ENCODE results near the gene WDR72.

Gene WDR72

GRCh38 chr15:53534105-53534839 is 225.2 kb downstream of the WDR72 start:
- DNase-seq (ENCODE audit: low spot score), result no peak

GRCh38 chr15:53530761-53531160 is 228.7 kb downstream of the WDR72 start:
- no peak for DNase-seq (ENCODE audit: low spot score)

DNA sequence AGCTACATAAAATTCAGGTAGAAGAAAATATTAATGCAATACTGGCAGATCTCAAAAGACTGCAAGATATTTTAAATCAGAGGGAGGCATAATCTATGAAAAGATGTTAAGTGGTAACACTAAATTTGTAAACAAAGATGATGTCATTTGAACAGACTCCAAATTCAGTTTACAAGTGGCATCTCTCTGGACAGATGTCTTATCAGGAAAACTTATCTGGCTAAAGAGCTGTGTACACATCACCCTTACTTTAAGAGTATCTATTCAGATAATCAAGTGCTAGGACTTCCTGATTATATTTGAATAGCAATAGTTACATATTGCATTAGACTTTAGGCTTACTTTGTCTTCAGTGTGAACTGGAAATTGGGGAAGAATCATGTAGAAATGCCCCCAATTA is 231.5 kb downstream of the WDR72 start:
- DNase-seq (ENCODE audit: low spot score), result no peak

- DNase-seq (ENCODE audit: low spot score), result no peak
Observed at GRCh38 chr15:53525894-53526293, 233.6 kb downstream of the WDR72 start.

- no peak for DNase-seq (ENCODE audit: low spot score)
Observed at GRCh38 chr15:53522991-53523390, 236.5 kb downstream of the WDR72 start.

DNA sequence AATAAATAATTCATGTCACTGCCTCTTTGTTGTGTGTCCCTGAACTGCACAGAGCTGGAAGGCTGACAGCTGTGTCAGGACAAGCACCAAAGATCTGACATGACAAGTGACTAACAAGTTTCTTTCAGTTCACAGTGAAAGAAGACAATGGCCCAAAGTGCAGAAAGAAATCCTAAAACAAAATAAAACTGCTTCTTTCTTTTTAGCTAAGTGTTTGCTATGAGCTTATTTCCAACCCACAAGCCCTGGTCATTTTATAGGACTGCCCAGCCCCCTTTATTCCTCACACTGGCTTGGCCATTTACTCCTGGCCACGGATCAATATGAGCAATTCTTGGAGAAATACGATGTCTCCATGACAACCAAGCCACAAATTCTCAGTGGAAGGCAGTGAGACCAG is 238.5 kb downstream of the WDR72 start:
- no peak for DNase-seq (ENCODE audit: low spot score)

DNA sequence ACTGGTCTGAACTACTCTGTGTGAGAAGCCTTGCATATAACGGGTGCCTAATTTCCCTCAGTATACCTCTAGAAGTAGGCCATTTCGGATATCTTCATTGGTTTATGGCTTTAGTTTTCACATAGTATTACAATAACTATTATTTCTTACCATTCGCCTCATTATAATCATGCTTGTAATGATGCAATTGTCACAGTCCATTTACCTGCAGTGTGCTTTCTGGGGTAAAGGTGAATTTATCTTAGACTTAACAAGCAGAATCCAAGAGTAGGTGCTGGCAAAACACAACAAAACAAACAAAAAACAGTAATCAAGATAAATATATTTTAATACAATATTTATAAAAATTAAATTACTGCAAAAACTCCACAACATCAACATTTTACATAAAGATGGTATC is 246.0 kb downstream of the WDR72 start:
- DNase-seq (ENCODE audit: low spot score), result no peak

DNA sequence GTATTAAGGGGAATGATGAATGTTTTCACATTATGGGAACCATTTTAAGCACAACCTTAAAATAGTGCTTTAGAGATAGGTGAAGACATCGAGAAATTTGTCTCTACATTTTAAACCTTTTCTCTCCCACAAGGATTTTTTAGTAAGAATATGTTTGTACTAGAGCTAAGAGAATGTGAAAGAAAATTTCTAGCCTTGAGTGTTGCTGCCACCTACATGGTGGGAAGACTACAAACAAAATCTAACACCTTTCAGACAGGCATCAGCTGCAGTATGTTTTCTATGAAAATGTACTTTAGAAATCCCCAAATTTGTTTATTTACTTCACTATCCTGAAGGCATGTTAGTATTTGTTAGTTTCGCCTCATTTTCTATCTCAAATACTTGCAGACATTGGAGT is 247.4 kb downstream of the WDR72 start:
- DNase-seq (ENCODE audit: low spot score), result no peak

DNA sequence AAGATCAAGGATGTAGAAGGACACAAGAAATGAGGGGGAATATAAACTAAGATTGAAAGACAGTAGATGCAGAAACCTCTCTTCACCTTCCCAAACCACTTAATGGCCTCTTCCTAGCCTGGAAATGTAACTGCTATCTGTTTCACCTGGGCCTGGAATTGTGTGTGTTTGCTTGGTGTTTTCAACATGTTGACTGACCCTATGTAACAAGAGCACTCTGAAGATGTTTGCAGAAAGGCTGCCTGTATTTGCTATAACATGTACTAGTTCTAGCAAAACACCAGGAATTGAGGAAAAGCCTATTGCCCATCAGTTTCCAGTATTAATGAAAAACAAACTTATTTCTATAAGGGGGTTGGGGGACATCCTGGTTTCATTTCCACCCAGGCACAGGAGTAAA is 248.3 kb downstream of the WDR72 start:
- DNase-seq (ENCODE audit: low spot score), result no peak

GRCh38 chr15:53506370-53506769 is 253.1 kb downstream of the WDR72 start:
- DNase-seq (ENCODE audit: low spot score), result no peak

DNA sequence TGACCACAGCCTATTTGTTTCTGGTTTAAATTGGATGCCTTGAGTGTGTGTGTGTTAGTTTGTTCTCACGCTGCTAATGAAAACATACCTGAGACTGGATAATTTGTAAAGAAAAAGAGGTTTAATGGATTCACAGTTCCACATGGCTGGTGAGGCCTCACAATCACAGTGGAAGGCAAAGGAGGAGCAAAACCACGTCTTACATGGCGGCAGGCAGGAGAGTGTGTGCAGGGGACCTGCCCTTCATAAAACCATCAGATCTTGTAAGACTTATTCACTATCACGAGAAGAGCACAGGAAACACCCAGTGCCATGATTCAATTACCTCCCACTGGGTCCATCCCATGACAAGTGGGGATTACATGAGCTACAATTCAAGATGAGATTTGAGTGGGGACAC is 260.5 kb downstream of the WDR72 start:
- DNase-seq (ENCODE audit: low spot score), result no peak

- no peak for DNase-seq (ENCODE audit: low spot score)
Observed at GRCh38 chr15:53490341-53490740, 269.1 kb downstream of the WDR72 start.

DNA sequence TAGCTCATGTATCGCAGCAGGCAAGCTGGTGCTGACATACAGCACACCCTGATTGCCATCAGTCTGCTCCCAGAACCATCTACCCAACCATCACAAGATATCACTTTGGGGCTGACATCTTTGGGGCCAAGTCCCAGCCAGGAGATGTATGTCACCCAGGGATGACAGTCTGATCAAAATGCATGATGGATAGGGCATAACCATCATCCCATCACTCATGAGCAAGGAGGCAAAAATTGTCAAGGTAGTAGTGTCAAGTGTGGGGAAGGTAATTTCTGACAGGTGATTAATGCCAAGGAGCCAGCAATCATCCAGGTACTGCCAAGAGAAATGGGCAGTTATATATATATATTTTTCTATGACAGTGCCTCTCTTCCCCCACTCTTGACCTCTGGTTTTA is 277.4 kb downstream of the WDR72 start:
- no peak for DNase-seq (ENCODE audit: low spot score)

DNA sequence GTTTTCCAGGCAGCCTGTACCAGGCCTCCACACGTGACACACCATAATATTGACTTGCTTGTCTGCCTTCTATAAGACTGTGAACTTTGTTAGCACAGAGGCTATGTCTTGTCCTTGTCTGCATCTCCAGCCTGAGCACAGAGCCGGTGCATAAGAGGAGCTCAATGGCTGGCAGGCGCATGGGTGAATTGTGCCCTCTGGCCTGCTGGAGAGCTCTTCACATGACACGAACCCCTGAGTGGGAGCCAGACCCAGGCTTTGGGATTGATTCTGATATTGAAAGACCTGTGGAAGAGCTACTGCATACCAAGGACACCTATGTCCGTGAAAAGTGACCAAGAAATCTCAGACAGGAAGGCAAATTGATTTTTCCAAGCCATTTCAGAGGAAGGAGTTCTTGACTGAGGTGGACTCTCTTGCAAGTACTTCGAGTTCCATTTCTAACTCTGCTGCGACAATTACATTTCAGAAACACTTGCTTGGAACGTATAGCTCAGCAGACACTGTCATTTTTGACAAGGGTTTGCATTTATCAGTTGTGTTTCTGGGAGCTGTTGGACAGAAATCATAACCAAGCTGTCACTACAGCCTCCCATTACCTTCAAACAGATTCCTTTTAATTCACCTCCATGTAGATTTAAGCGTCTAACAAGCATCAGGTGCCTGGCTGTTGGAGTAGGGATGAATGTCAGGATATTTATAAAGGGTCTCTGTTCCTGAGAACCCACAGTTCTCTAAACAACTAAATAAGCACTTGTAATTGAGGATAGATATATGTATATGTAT is 281.3 kb downstream of the WDR72 start:
- DNase-seq (ENCODE audit: low spot score), result no peak

- DNase-seq (ENCODE audit: low spot score), result no peak
Observed at GRCh38 chr15:53473886-53474285, 285.6 kb downstream of the WDR72 start.

GRCh38 chr15:53473435-53473834 is 286.0 kb downstream of the WDR72 start:
- DNase-seq (ENCODE audit: low spot score), result no peak

DNA sequence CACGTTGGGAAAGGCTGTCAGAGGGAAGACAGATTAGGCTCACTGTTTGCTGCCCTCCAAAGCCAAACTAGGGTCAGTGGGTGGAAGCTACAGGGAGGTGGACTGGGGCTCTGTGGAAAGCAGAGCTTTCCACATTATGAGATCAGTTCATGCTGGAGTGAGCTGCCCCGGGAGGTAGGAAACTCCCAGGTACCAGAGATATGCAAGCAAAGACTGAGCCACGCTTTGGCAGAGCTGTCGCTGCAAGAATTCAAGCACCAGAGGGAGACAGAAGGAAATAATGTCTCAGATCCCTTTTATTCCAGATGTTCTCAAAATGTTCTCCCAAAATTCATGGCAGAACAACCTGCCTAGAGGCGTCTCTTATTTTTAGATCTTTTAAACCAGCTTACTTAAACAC is 286.6 kb downstream of the WDR72 start:
- DNase-seq (ENCODE audit: low spot score), result no peak

- no peak for DNase-seq (ENCODE audit: low spot score)
Observed at GRCh38 chr15:53472210-53472609, 287.3 kb downstream of the WDR72 start.

DNA sequence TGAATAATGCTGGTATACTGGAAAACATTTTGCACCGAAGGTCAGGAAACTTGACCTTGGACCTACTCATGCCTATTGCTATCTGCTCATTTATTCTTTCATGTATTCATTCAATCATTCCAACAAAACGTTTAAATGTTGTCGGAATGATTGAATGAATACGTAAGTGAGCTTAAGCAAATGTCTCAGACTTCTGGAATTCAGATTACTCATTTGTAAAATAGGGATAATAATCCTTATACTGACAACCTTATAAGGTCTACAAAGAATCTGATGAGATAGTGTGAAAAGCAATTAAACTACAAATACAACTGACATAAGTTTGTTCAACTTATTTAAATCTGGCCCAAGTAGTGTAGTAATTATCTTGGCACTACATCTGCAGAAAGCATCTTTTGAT is 288.7 kb downstream of the WDR72 start:
- DNase-seq (ENCODE audit: low spot score), result no peak

GRCh38 chr15:53469422-53469821 is 290.0 kb downstream of the WDR72 start:
- no peak for DNase-seq (ENCODE audit: low spot score)
